Panc1 (cell line): ENCODE data around the gene NMUR1. TPM values are rescaled to one million over a fixed set of nuclear protein-coding genes. Genes with fewer than 3 reads are reported as not detected.

Source experiments
- ATAC-seq: fragments of 200-7000 bp; cut with Tn5 transposase; 2 replicates; pipeline ENCODE4 v1.9.1; 2020; ENCODE audit warnings: mild to moderate bottlenecking, moderate library complexity
- BruUV-seq: library from RNA; stranded (reverse); fragments of 400-500 nt; replicated peaks from 2 replicates; lab custom pipeline; 2021; lab: Mats Ljungman, UMichigan
- CTCF ChIA-PET: fragments of 300-600 bp; sonication (Branson Sonifier 250); formaldehyde crosslinking; loops from one replicate; lab custom pipeline; 2022; ENCODE audit warnings: antibody characterized with exemption; lab: Charles Lee
- POLR2A ChIA-PET: fragments of 300-600 bp; sonication (Branson Sonifier 250); formaldehyde crosslinking; loops from one replicate; lab custom pipeline; 2022; ENCODE audit warnings: antibody characterized with exemption; lab: Charles Lee
- DNase-seq: peaks from one replicate; pipeline ENCODE4 v3.0.0-alpha.2; 2010; ENCODE audit warnings: low read depth, low spot score
- H3K27ac ChIP-seq: 2 replicates; pipeline ENCODE4 v1.5.1; 2011; ENCODE audit warnings: mild to moderate bottlenecking, low read length, inconsistent platforms
- H3K27me3 ChIP-seq: fragments of 200-500 bp; sonication (Bioruptor generic); 2 replicates; pipeline ENCODE4 v1.6.0; 2014; ENCODE audit warnings: low read length, inconsistent platforms; ENCODE audit not compliant: control insufficient read depth, insufficient read depth
- H3K36me3 ChIP-seq: fragments of 200-500 bp; sonication (Bioruptor generic); 2 replicates; pipeline ENCODE4 v1.5.1; 2014; ENCODE audit warnings: inconsistent platforms, mild to moderate bottlenecking, low read length, moderate library complexity; ENCODE audit not compliant: control insufficient read depth, insufficient read depth
- H3K4me1 ChIP-seq: 2 replicates; pipeline ENCODE4 v1.5.1; 2011; ENCODE audit warnings: inconsistent platforms, mild to moderate bottlenecking, low read length, moderate library complexity; ENCODE audit not compliant: control insufficient read depth, insufficient read depth
- H3K4me3 ChIP-seq, 2 experiments: 2 replicates each; pipeline ENCODE4 v1.5.1; 2011 to 2012; ENCODE audit warnings: low read depth in 2 of 2, low read length in 2 of 2, mild to moderate bottlenecking in 2 of 2, inconsistent platforms in 1 of 2, moderate library complexity in 1 of 2
- H3K9me3 ChIP-seq: fragments of 200-500 bp; sonication (Bioruptor generic); 2 replicates; pipeline ENCODE4 v1.5.1; 2014; ENCODE audit warnings: low read depth, mild to moderate bottlenecking, inconsistent platforms, low read length, moderate library complexity; ENCODE audit not compliant: control insufficient read depth, insufficient read depth
- POLR2AphosphoS5 ChIP-seq: IDR thresholded peaks from 2 replicates; pipeline ENCODE4 v1.6.1; 2012; ENCODE audit warnings: mild to moderate bottlenecking, low read depth, low read length, moderate library complexity
- SIN3A ChIP-seq: IDR thresholded peaks from 2 replicates; pipeline ENCODE4 v1.6.1; 2012; ENCODE audit warnings: low read depth, mild to moderate bottlenecking, low read length, moderate library complexity, borderline replicate concordance; ENCODE audit not compliant: insufficient read depth
- TCF7L2 ChIP-seq: IDR thresholded peaks from 2 replicates; pipeline ENCODE4 v1.6.1; 2011; ENCODE audit warnings: mild to moderate bottlenecking, low read depth, low read length, inconsistent platforms
- in situ Hi-C: cut with HindIII; loops from 2 replicates; pipeline ENCODE4 v1.10.0; 2016; ENCODE audit warnings: low sequenced_read_pairs, low pct_unique_long_range_greater_than_20kb
- intact Hi-C: fragments of 100-400 bp; cut with micrococcal nuclease; formaldehyde crosslinking; loops from one replicate; pipeline ENCODE4 v1.10.0; 2022; ENCODE audit not compliant: unreplicated experiment
- total RNA-seq: library from RNA; stranded (reverse); gene quantifications from one replicate; pipeline ENCODE4 v1.2.1, GENCODE V29; 2021; ENCODE audit not compliant: unreplicated experiment
- TF ChIP-seq, protein P1 (sequence below), 2 experiments: IDR thresholded peaks; 2 replicates each; pipeline ENCODE4 v1.6.1; 2011 to 2012; ENCODE audit warnings: low read depth in 2 of 2, control low read depth in 1 of 2, low read length in 1 of 2, mild to moderate bottlenecking in 1 of 2, moderate library complexity in 1 of 2; ENCODE audit not compliant: insufficient read depth in 1 of 2
- TF ChIP-seq, protein P2 (sequence below): fragments of 450-650 bp; IDR thresholded peaks from 2 replicates; pipeline ENCODE4 v1.5.1; 2017; ENCODE audit warnings: mild to moderate bottlenecking

NMUR1 gene
- total RNA-seq, 1 experiment from 2014 or later, result 0.28 TPM

DNA sequence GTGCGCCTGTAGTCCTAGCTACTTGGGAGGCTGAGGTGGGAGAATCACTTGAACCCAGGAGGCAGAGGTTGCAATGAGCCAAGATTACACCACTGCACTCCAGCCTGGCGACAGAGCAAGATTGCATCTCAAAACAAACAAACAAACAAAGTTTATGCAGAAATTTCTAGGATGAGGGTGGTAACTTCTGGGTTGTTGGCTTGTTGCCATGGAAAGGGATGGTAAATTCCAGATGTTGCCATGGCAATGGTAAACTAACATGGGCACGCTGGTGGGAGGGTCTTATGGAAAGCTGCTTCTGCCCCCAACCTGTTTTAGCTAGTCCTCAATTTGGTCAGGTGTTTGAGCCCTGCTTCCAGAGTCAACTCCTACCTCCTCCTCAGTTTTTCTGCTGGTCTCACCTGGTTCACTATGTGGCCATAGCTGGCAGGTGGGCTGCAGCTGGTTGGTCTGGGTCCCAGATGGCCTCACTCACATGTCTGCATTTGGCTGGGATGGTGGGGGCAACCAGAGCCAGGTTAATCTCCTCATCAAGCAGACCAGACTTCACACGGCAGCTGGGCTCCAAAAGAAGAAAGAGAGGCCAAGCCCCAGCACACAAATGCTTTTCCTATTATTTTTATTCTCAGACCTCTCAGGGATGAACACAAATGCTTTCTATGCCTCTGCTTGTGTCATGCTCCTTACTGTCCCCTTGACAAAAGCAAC lies 35.8 kb upstream of the NMUR1 start:
- ChIA-PET POLR2A (no interaction called here), CTCF (interaction anchor here (0.6 kb wide), 1 partner anchor 91 kb away, joined by 3 read pairs; no protein-coding TSS in a partner anchor)
- no TSS peak for BruUV-seq
- no peaks in the 10 kb centered on the region for H3K36me3 ChIP-seq
- intact Hi-C loops, result no loop called here
- TF ChIP-seq SIN3A, result no peak
- TF ChIP-seq, protein P1, sequence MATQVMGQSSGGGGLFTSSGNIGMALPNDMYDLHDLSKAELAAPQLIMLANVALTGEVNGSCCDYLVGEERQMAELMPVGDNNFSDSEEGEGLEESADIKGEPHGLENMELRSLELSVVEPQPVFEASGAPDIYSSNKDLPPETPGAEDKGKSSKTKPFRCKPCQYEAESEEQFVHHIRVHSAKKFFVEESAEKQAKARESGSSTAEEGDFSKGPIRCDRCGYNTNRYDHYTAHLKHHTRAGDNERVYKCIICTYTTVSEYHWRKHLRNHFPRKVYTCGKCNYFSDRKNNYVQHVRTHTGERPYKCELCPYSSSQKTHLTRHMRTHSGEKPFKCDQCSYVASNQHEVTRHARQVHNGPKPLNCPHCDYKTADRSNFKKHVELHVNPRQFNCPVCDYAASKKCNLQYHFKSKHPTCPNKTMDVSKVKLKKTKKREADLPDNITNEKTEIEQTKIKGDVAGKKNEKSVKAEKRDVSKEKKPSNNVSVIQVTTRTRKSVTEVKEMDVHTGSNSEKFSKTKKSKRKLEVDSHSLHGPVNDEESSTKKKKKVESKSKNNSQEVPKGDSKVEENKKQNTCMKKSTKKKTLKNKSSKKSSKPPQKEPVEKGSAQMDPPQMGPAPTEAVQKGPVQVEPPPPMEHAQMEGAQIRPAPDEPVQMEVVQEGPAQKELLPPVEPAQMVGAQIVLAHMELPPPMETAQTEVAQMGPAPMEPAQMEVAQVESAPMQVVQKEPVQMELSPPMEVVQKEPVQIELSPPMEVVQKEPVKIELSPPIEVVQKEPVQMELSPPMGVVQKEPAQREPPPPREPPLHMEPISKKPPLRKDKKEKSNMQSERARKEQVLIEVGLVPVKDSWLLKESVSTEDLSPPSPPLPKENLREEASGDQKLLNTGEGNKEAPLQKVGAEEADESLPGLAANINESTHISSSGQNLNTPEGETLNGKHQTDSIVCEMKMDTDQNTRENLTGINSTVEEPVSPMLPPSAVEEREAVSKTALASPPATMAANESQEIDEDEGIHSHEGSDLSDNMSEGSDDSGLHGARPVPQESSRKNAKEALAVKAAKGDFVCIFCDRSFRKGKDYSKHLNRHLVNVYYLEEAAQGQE (IDR thresholded peaks at IDR 0.05; ENCODE audit: insufficient read depth in 1 of 2, low read depth in 2 of 2, low read length in 1 of 2), result no peak
- TF ChIP-seq POLR2AphosphoS5, result no peak
- TF ChIP-seq, protein P2, sequence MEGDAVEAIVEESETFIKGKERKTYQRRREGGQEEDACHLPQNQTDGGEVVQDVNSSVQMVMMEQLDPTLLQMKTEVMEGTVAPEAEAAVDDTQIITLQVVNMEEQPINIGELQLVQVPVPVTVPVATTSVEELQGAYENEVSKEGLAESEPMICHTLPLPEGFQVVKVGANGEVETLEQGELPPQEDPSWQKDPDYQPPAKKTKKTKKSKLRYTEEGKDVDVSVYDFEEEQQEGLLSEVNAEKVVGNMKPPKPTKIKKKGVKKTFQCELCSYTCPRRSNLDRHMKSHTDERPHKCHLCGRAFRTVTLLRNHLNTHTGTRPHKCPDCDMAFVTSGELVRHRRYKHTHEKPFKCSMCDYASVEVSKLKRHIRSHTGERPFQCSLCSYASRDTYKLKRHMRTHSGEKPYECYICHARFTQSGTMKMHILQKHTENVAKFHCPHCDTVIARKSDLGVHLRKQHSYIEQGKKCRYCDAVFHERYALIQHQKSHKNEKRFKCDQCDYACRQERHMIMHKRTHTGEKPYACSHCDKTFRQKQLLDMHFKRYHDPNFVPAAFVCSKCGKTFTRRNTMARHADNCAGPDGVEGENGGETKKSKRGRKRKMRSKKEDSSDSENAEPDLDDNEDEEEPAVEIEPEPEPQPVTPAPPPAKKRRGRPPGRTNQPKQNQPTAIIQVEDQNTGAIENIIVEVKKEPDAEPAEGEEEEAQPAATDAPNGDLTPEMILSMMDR, result no peak
- no peak for TF ChIP-seq TCF7L2
- in situ Hi-C loops, result no loop called here
- no peak for DNase-seq
- no peak for ATAC-seq
- no peak overlapping the region for H3K27ac ChIP-seq
- no peaks in the 10 kb centered on the region for H3K4me1 ChIP-seq
- H3K4me3 ChIP-seq, result no peak overlapping the region
- no peaks in the 10 kb centered on the region for H3K9me3 ChIP-seq
- no peaks in the 10 kb centered on the region for H3K27me3 ChIP-seq

DNA sequence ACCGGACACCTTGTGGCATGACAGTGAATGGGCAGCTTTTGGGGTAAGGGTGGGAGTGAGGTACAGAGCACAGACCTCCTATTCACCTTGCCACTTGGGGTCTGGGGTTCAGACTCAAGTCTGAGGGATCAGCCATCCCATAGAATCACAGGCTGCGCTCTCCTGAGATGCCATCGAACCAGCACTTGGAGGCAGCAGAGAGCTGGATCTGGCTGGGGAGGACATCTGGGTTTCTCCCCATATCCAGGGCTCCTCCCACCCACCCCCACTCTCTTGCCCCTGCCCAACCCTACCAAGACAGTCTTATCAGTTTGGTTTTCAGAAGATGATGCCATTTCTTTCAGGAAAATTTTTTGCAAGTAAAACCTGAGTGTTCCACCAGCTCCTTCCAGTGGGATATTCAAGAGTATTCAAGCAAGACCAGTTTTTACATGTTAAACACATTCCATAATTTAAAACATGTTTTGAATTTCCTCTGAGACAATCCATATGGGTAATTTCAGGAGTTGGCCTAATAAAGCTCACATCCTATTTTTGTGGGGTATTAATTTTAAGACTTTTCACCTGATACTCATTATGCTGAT lies 33.2 kb upstream of the NMUR1 start:
- TF ChIP-seq, protein P2, result peak; percentile 88
- TF ChIP-seq, protein P1 (IDR thresholded peaks at IDR 0.05; ENCODE audit: insufficient read depth in 1 of 2, low read depth in 2 of 2, low read length in 1 of 2), result no peak
- TF ChIP-seq POLR2AphosphoS5, result no peak
- TF ChIP-seq TCF7L2, result no peak
- no peak for TF ChIP-seq SIN3A
- Histone ChIP-seq H3K27ac (no peak overlapping the region), H3K36me3 (no peaks in the 10 kb centered on the region), H3K9me3 (no peaks in the 10 kb centered on the region), H3K27me3 (no peaks in the 10 kb centered on the region), H3K4me1 (no peaks in the 10 kb centered on the region), H3K4me3 (no peak overlapping the region)
- ChIA-PET POLR2A (no interaction called here), CTCF (interaction anchor here (0.6 to 2.3 kb wide), 8 partner anchors 11 to 109 kb away, joined by 3 to 15 read pairs (median 3); no protein-coding TSS in a partner anchor)
- no TSS peak for BruUV-seq
- intact Hi-C loops (loop anchor here (1.0 kb wide), 1 partner anchor 38 kb away; no protein-coding TSS in a partner anchor), in situ Hi-C loops (no loop called here)
- DNase-seq (peak; percentile 53), ATAC-seq (peak; percentile 94)
